Kidney (tissue), 22 donors: ENCODE data around the gene PWP1. TPM values are rescaled to one million over a fixed set of nuclear protein-coding genes. Genes with fewer than 3 reads are reported as not detected.
A peak's percentile ranks its signal among the peaks of the same experiment; 100 is the strongest.

Source experiments
- DNase-seq, 5 donors: peaks; one replicate each; pipeline ENCODE4 v3.0.0-alpha.2; 2013 to 2020
- FAIRE-seq: peaks from 2 replicates; lab custom pipeline; 2012; peaks lifted over from hg19 to GRCh38; lab: Jason Lieb, UNC
- H3K27ac ChIP-seq, 2 donors: one replicate each; pipeline ENCODE4 v1.7.0; 2013; ENCODE audit warnings: low read depth in 2 of 2, low read length in 2 of 2, inconsistent platforms in 1 of 2
- H3K27me3 ChIP-seq: one replicate; pipeline ENCODE4 v1.7.1; 2013; ENCODE audit warnings: low read length, inconsistent platforms; ENCODE audit not compliant: control insufficient read depth, insufficient read depth
- H3K36me3 ChIP-seq, 3 donors: one replicate each; pipeline versions ENCODE4 v1.7.0 to v1.7.1; 2013; ENCODE audit warnings: low read length in 3 of 3, control low read depth in 1 of 3, inconsistent platforms in 1 of 3; ENCODE audit not compliant: insufficient read depth in 3 of 3, control insufficient read depth in 2 of 3
- H3K4me1 ChIP-seq, 3 donors: one replicate each; pipeline versions ENCODE4 v1.7.0 to v1.7.1; 2013; ENCODE audit warnings: low read length in 3 of 3, inconsistent platforms in 1 of 3, low read depth in 1 of 3; ENCODE audit not compliant: control insufficient read depth in 2 of 3, insufficient read depth in 2 of 3
- H3K4me3 ChIP-seq, 3 donors: one replicate each; pipeline versions ENCODE4 v1.7.0 to v1.8.1; 2013; ENCODE audit warnings: low read length in 3 of 3, control low read depth in 1 of 3, inconsistent platforms in 1 of 3
- H3K9ac ChIP-seq, 3 donors: one replicate each; pipeline versions ENCODE4 v1.7.0 to v1.7.1; 2013; ENCODE audit warnings: low read length in 3 of 3, control low read depth in 1 of 3, inconsistent platforms in 1 of 3
- H3K9me3 ChIP-seq, 3 donors: one replicate each; pipeline versions ENCODE4 v1.7.0 to v1.7.1; 2013; ENCODE audit warnings: low read length in 3 of 3, control low read depth in 1 of 3, inconsistent platforms in 1 of 3; ENCODE audit not compliant: control insufficient read depth in 2 of 3, insufficient read depth in 1 of 3
- CTCF ChIP-seq: IDR thresholded peaks from 3 replicates; pipeline ENCODE4 v1.5.1; 2012; ENCODE audit warnings: mild to moderate bottlenecking, moderate library complexity, borderline replicate concordance; ENCODE audit not compliant: insufficient read depth; ENCODE audit errors: extremely low read depth
- intact Hi-C: fragments of 100-400 bp; cut with DNase I; formaldehyde crosslinking; loops from one replicate; pipeline ENCODE4 v1.11.1; 2022
- long read RNA-seq, 10 donors: library from polyadenylated mRNA in 1 of 10; unstranded in 1 of 10; transcript quantifications; one replicate each; pipeline ENCODE4 v2.0.0 and lab custom pipeline, GENCODE V29; 2021 to 2026
- polyA plus RNA-seq: library from polyadenylated mRNA; stranded (reverse); fragments of 350-450 nt; fragmentation: Illumina TruSeq; extraction: RNeasy Lipid Tissue Mini Kit (QIAGEN cat#74804); gene quantifications from one replicate; pipeline ENCODE4 v1.2.3, GENCODE V29; 2014; ENCODE audit warnings: low read depth, low replicate concordance; ENCODE audit not compliant: insufficient read depth
- total RNA-seq: library from RNA; stranded (reverse); fragmentation: NEBNext Ultra II Directional; extraction: Animal tissue kit (Norgen Biotek cat#: 25700); gene quantifications from one replicate; pipeline ENCODE4 v1.2.1, GENCODE V29; 2021
- donor health status: control.
- donor health status: control.
- donor health status: control.
- donor health status: control.
- donor health status: control.
- donor health status: DM: yes; HTN: yes; CAD: no.
- donor health status: Normal renal cell carcinoma (clear cell type).

PWP1 gene
- total RNA-seq (28.8 TPM), polyA plus RNA-seq (27.4 TPM)
- long read RNA-seq, donor 1, transcript PWP1-201 (15 exons, 2,621 nt): major isoform, 11 of 12 reads
- long read RNA-seq, donor 1, partial matches to known transcripts: 0 of 12 reads
- long read RNA-seq, donor 1, other reads (novel, unspliced or antisense): 0 of 12 reads
- long read RNA-seq, donor 2, transcript PWP1-201 (15 exons, 2,621 nt): major isoform, 6 of 6 reads
- long read RNA-seq, donor 2, partial matches to known transcripts: 0 of 6 reads
- long read RNA-seq, donor 2, other reads (novel, unspliced or antisense): 0 of 6 reads
- long read RNA-seq, donor 3, transcript PWP1-201 (15 exons, 2,621 nt): major isoform, 14 of 35 reads
- long read RNA-seq, donor 3, partial matches to known transcripts: 21 of 35 reads
- long read RNA-seq, donor 3, other reads (novel, unspliced or antisense): 0 of 35 reads
- long read RNA-seq, donor 4, transcript PWP1-201 (15 exons, 2,621 nt): major isoform, 13 of 19 reads
- long read RNA-seq, donor 4, partial matches to known transcripts: 6 of 19 reads
- long read RNA-seq, donor 4, other reads (novel, unspliced or antisense): 0 of 19 reads
- long read RNA-seq, donor 5: 0 reads
- long read RNA-seq, donor 6, transcript PWP1-201 (15 exons, 2,621 nt): major isoform, 19 of 24 reads
- long read RNA-seq, donor 6, partial matches to known transcripts: 5 of 24 reads
- long read RNA-seq, donor 6, other reads (novel, unspliced or antisense): 0 of 24 reads
- long read RNA-seq, donor 7, transcript PWP1-201 (15 exons, 2,621 nt): major isoform, 27 of 35 reads
- long read RNA-seq, donor 7, partial matches to known transcripts: 7 of 35 reads
- long read RNA-seq, donor 7, other reads (novel, unspliced or antisense): 1 of 35 reads
- long read RNA-seq, donor 8, transcript PWP1-201 (15 exons, 2,621 nt): major isoform, 5 of 5 reads
- long read RNA-seq, donor 8, partial matches to known transcripts: 0 of 5 reads
- long read RNA-seq, donor 8, other reads (novel, unspliced or antisense): 0 of 5 reads
- long read RNA-seq, donor 9, partial matches to known transcripts: 0 of 2 reads
- long read RNA-seq, donor 9, other reads (novel, unspliced or antisense): 0 of 2 reads
- long read RNA-seq, donor 10, transcript PWP1-201 (15 exons, 2,621 nt): major isoform, 6 of 12 reads
- long read RNA-seq, donor 10, partial matches to known transcripts: 5 of 12 reads
- long read RNA-seq, donor 10, other reads (novel, unspliced or antisense): 0 of 12 reads

- peak within 1 kb of the TSS; percentile 80 to 98 (median 86) for H3K9ac ChIP-seq
- peak; percentile 96 to 98 (median 97) for DNase-seq
- H3K4me1 ChIP-seq: peaks cover 0 to 11% (median 0%) of the 10 kb centered on the region in 3 donors
- no peaks in the 10 kb centered on the region for H3K9me3 ChIP-seq
- intact Hi-C loops: no loop called here
- peak within 1 kb of the TSS; percentile 86 to 96 (median 95) for H3K4me3 ChIP-seq
- H3K27me3 ChIP-seq: no peaks in the 10 kb centered on the region
- TF ChIP-seq CTCF: peak; percentile 3
- FAIRE-seq: no peak
- H3K27ac ChIP-seq: peak within 1 kb of the TSS in 1 of 2 donors; percentile 87
- H3K36me3 ChIP-seq: peaks cover 2 to 14% (median 10%) of the 10 kb centered on the region in 3 donors
Measured at GRCh38 chr12:107685360-107686248, at the start of gene PWP1. PWP1 (plus strand) TSS chr12:107685799; CDS start chr12:107685900, 101 bp downstream.

GRCh38 chr12:107641154-107641553 lies 44.4 kb upstream of the PWP1 start:
- Histone ChIP-seq H3K4me1 (no peaks in the 10 kb centered on the region), H3K9me3 (no peaks in the 10 kb centered on the region), H3K27ac (no peak overlapping the region), H3K36me3 (no peaks in the 10 kb centered on the region), H3K4me3 (no peak overlapping the region), H3K9ac (no peak overlapping the region), H3K27me3 (no peaks in the 10 kb centered on the region)
- TF ChIP-seq CTCF: no peak
- FAIRE-seq (no peak), DNase-seq (no peak)
- intact Hi-C loops: no loop called here

- no peak for DNase-seq
- FAIRE-seq: no peak
- Histone ChIP-seq H3K9ac (no peak overlapping the region), H3K4me1 (no peaks in the 10 kb centered on the region), H3K9me3 (no peaks in the 10 kb centered on the region), H3K27ac (no peak overlapping the region), H3K36me3 (no peaks in the 10 kb centered on the region), H3K4me3 (no peak overlapping the region), H3K27me3 (no peaks in the 10 kb centered on the region)
- no peak for TF ChIP-seq CTCF
- intact Hi-C loops: no loop called here
Measured at GRCh38 chr12:107642240-107642639, 43.4 kb upstream of the PWP1 start.
